Right renal cortex interstitium (tissue), 3 donors: Measurements from ENCODE around the gene LRRC75A. TPM values are rescaled to one million over a fixed set of nuclear protein-coding genes. Genes with fewer than 3 reads are reported as not detected.

Experiments used
- DNase-seq, 3 donors: peaks; one replicate each; pipeline ENCODE4 v3.0.0-alpha.2; 2013; ENCODE audit warnings: low read depth in 3 of 3, low spot score in 2 of 3
- polyA plus RNA-seq, 3 donors: library from polyadenylated mRNA; unstranded; fragments of 120-200 nt; gene quantifications; one replicate each; pipeline ENCODE4 v1.2.1, GENCODE V29; 2013; ENCODE audit not compliant: insufficient read length in 3 of 3

LRRC75A gene
- polyA plus RNA-seq, 3 donors: 4.2 to 4.7 (median 4.6) TPM

GRCh38 chr17:16494059-16494458, 2.1 kb upstream of the LRRC75A start:
- no peak for DNase-seq

- no peak for DNase-seq
Measured at GRCh38 chr17:16493531-16494046, 1.6 kb upstream of the LRRC75A start.

DNA sequence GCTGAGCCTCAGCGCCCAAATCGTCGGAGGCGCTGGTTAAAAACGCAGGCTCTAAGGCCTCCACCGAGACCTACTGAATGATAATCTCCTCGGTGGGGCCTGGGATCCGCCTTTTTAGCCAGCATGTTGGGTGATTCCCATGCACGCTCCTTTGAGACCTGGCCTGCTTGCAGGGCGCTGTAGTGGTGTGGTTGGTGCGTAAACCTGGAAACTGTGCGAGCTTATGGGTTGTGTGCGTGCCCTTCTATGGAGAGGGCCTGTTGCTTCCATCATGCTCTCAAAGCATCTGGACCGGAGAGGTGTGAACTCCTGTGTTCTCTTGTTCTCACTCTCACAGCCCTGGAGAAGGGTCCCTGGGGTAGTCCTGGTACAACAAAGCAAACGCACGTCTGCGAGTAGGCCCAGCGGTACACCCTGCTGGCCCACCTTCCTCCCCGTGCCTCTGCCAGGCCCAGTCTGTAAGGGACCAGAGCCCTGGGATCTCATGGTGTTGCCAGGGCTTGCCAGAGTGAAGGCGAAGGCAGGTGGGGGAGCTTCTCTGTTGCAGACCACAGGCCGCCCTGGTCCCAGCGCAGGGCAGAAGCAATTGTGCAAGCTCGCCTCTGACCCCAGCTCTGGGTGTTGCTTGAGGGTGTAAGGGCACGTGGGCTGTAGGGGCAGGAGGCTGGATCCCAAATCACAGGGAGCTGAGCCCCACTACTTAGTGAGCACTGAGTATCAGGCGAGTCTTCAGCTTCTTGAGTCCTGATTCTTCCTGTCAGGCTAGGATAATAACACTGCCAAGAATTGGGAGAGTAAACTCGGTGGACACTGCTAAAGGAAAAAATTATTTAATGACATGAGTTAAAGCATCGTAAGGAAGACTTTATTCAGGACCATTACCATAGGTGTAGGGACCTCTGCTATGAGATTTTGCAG, 879 bp upstream of the LRRC75A start:
- no peak for DNase-seq

DNA sequence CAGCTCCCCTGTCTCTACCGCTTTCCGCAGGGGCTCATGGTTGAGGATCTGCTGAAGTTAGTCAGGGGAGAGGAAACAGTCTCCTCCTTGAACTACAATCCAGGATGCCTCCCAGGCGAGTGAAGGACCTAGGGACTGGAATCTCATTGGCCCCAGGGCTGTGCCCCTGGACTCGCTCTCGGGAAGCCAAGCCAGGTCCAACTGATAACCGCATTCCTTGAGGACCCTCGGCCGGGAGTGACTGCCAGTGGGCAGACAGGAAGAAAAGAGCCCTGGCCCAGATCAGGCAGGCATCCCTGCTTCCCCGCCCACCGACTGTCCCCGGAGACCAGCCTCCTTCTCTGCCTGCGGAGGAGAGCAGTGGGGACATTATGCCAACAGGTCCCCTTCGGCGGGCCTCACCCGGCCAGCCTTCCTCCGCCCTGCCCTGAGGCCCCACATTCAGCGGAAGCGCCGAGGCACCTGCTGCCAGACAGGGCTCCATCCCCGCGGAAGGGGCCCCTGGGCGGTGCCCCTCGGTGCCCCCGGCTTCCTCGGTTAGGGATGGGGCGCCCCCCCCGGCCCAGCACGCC, 776 bp downstream of the LRRC75A start:
- DNase-seq: no peak

DNA sequence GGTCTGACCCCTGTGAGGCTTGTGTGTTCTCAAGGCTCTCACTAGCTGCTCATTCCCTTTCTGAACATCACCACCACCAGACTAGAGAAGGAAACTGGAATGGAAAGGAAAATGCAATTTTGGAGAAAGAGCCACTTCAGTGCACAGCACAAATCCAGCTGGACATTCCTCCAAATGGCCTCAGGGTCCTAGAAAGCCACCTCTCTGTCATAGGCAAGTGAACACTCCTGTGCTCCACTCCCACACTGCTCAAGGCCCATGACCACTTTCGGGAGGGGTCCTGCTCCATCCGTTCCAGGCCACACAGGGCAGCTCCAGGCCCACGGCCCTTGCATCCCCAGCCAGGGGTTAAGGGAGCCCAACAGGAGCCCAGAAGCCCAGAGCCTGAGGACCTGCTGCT, 2.6 kb downstream of the LRRC75A start:
- no peak for DNase-seq

GRCh38 chr17:16488968-16489337, 3.0 kb downstream of the LRRC75A start:
- DNase-seq: no peak

DNA sequence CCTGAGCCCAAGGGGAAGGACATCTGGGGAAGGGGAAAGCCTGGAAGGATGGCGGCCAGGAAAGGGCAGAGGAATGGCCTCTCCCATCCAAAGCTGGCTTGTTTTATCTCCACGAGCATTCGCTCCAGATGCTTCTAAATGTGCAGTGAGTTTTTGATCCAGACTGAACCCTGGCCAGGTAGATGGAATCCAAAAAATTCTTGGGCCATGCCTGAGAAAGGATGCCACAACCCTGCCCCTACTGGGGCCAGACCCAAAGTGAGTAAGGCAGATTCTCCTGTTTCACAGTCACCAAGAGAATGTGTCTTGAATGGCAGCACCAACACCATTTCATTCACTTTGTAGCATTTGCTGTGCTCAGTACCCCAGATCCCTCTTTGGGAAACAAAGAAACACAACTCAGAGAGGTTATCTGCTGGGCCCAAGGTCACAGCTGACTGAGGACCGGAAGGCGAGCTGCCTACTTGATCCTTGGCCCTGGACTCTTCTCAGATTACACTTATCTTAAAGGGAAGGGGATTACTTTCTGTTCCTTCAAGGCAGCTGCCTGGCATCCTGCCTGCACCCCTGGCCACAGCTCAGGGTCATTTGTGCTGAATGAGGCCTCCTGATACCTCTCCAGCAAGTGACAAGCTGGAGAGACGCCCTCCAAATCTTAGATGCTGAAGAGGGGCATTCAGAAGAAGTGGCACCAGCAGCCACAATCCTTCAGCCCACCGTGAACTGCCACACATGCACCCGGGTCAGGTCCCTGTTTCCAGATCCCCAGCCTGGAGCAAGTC, 3.6 kb downstream of the LRRC75A start:
- no peak for DNase-seq

- no peak for DNase-seq
Measured at GRCh38 chr17:16486373-16487250, 5.4 kb downstream of the LRRC75A start.

- no peak for DNase-seq
Measured at GRCh38 chr17:16484445-16485175, 7.4 kb downstream of the LRRC75A start.

GRCh38 chr17:16483021-16483645, 8.9 kb downstream of the LRRC75A start:
- DNase-seq: no peak

GRCh38 chr17:16482253-16482652, 9.7 kb downstream of the LRRC75A start:
- no peak for DNase-seq

DNA sequence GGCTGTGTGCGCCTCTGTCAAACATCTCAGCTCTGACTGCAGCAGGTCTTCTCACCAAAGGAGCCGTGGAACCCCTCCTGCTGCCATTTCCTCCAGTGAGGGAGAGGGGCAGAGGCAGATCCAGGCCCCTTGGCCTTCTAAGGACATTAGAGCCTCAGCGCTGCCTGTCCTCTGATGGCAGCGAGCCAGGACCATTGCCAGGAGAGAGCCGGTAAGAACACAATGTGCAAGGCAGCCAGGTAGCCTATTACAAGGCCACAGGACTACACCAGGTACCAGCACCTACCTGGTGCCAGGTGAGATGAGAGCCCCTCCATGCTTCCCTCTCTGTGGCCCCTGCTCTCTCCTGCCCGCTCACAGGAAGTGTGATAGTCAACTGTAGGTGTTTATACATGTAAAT, 11.0 kb downstream of the LRRC75A start:
- DNase-seq: no peak

- no peak for DNase-seq
Measured at GRCh38 chr17:16479264-16479663, 12.7 kb downstream of the LRRC75A start.

DNA sequence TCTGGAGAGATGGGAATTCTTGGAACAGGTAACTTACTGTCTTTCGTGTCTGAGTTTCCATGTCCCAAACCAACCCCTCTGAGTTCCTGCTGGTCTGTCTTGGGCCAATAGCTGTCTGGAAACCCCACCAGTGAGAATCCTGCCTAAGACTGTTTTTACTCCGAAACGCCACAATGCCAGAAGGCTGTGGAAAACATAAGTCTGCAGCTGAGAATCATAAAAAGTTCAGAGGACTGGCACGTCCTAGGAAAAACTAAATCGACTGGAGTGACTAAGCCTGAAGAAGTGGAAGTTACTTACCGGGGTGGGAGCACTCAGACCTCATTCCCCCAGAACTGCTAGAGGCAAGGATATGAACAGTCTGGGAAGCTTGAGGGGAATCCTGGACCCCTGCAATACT, 13.3 kb downstream of the LRRC75A start:
- no peak for DNase-seq

GRCh38 chr17:16477666-16478065, 14.3 kb downstream of the LRRC75A start:
- no peak for DNase-seq

- DNase-seq: no peak
Measured at GRCh38 chr17:16477255-16477654, 14.7 kb downstream of the LRRC75A start.

- no peak for DNase-seq
Measured at GRCh38 chr17:16475179-16475704, 16.8 kb downstream of the LRRC75A start.

DNA sequence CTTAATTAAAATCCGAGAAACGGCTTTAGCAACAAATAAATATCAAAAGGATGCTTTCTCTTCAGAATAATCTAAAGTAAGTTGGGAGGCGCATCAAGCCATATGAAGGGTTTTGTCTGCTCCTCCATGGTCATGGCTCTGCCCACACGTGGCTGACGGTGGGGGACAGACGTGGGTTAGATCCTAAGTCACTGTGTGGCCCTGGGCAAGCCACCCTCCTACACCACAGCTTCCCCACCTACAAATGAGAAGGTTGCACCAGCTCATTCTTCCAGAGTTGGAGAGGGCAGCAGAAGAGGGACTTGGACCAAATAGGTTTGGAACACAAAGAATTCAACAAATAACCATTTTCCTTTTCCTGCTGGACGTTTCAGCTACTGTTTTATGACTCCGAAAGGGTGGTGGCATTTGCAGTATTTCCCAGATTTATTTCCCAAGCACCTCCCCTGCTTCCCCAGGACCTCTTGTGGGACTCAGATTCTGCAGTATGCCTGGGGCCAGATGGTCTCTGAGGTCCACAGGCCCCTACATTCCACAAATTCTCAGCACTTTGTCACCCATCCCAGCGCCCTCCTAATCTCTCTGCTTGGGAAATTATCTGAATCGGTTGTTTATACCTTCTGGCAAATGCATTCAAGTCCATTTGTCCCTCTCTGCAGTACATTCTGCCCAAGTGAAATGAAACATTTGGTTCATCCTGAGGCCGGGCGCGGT, 17.8 kb downstream of the LRRC75A start:
- no peak for DNase-seq
